GM12865 (cell line): Measurements from ENCODE around the gene IGFLR1.
"Not testable (repeated sequence)": the region's sequence is repeated elsewhere in the genome, so short reads cannot be mapped to it uniquely, and the experiment has no call there.

ENCODE experiments used
- DNase-seq: peaks from one replicate; pipeline ENCODE4 v3.0.0; 2010; ENCODE audit warnings: low read depth
- H3K4me3 ChIP-seq: 2 replicates; pipeline ENCODE4 v1.5.1; 2011; ENCODE audit warnings: mild to moderate bottlenecking, low read depth, low read length, control low read depth
- TF ChIP-seq, protein P1 (sequence below): IDR thresholded peaks from 2 replicates; pipeline ENCODE4 v1.5.1; 2011; ENCODE audit warnings: low read length, control low read depth, low read depth, inconsistent platforms; ENCODE audit not compliant: insufficient read depth; ENCODE audit errors: missing control alignments

Gene IGFLR1

GRCh38 chr19:35773020-35773806 is 31.0 kb upstream of the IGFLR1 start:
- TF ChIP-seq, protein P1, sequence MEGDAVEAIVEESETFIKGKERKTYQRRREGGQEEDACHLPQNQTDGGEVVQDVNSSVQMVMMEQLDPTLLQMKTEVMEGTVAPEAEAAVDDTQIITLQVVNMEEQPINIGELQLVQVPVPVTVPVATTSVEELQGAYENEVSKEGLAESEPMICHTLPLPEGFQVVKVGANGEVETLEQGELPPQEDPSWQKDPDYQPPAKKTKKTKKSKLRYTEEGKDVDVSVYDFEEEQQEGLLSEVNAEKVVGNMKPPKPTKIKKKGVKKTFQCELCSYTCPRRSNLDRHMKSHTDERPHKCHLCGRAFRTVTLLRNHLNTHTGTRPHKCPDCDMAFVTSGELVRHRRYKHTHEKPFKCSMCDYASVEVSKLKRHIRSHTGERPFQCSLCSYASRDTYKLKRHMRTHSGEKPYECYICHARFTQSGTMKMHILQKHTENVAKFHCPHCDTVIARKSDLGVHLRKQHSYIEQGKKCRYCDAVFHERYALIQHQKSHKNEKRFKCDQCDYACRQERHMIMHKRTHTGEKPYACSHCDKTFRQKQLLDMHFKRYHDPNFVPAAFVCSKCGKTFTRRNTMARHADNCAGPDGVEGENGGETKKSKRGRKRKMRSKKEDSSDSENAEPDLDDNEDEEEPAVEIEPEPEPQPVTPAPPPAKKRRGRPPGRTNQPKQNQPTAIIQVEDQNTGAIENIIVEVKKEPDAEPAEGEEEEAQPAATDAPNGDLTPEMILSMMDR: no peak
- no peak for DNase-seq

GRCh38 chr19:35772362-35772761 is 30.1 kb upstream of the IGFLR1 start:
- not testable (repeated sequence) for DNase-seq

More at GRCh38 chr19:35773020-35773806, 31.0 kb upstream of the IGFLR1 start:
- no peak overlapping the region for H3K4me3 ChIP-seq

DNA sequence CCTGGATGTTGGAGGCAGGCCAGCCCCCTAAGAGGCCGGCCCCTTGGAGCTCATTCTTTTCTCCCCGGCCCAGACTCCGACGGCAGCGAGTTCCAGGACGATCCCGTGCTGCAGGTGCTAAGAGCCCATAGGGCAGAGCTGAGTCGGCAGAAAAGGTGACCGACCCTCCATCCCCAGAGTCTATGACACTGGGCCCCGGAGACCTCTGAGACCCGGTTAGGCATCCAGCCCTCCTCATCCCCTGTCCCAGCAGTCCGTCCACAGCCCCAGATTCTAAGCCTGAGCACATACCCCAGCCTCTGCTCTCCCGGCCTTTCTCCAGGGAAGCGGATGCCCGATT is 25.8 kb upstream of the IGFLR1 start:
- no peak for DNase-seq
- H3K4me3 ChIP-seq: no peak overlapping the region
- TF ChIP-seq, protein P1: no peak

More at GRCh38 chr19:35772362-35772761, 30.1 kb upstream of the IGFLR1 start:
- H3K4me3 ChIP-seq: not testable (repeated sequence)

DNA sequence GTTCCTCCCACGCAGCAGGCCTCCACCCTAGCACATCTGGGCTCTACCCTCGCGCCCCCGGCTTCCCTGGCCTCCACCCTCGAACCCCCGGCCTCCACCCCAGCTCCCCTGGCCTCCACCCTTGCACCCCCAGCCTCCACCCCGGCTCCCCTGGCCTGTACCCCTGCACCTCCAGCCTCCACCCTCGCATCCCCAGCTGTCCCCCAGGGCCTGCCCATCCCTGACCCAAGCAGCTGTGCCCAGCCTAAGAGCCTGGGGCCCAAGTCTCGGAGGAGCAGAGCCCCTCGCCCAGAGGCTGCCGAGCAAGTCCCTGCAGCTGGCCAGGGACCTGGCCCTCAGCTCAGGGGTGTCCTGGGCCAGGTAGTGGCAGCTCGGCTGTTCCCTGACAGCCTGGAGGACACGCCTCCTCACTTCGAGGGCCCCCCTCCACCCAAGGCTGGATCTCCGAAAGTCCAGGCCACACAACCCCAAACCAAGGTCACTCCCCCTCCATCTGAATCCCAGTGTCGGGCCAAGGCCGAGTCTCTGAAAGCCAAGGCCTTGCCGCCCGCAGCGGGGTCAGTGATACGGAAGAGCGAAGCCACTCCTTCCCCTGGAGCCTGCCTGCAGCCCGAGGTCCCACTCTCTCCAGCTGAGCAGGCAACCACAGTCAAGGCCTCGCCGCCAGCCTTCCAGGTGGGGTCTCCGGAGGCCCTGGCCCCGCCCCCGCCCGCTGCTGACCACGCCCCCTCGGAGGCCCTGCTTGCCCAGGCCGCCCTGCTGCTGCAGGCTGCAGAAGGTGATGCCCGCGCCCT is 25.2 kb upstream of the IGFLR1 start:
- TF ChIP-seq, protein P1: no peak

GRCh38 chr19:35766571-35767104 is 24.4 kb upstream of the IGFLR1 start:
- no peak for DNase-seq
- TF ChIP-seq, protein P1: no peak
- H3K4me3 ChIP-seq: no peak overlapping the region

More for the DNA sequence above, 25.2 kb upstream of the IGFLR1 start:
- DNase-seq: no peak
- no peak overlapping the region for H3K4me3 ChIP-seq

GRCh38 chr19:35764432-35765315 is 22.4 kb upstream of the IGFLR1 start:
- TF ChIP-seq, protein P1: no peak
- DNase-seq: no peak
- H3K4me3 ChIP-seq: no peak overlapping the region
